TTC549 (cell line): Measurements from ENCODE around the gene DCUN1D3.
"Not testable (repeated sequence)": the region's sequence is repeated elsewhere in the genome, so short reads cannot be mapped to it uniquely, and the experiment has no call there.

Experiments used
- FAIRE-seq: peaks from 2 replicates; lab custom pipeline; 2012; peaks lifted over from hg19 to GRCh38; lab: Jason Lieb, UNC

Gene DCUN1D3

GRCh38 chr16:20862162-20862960 is 37.8 kb downstream of the DCUN1D3 start:
- no peak for FAIRE-seq

DNA sequence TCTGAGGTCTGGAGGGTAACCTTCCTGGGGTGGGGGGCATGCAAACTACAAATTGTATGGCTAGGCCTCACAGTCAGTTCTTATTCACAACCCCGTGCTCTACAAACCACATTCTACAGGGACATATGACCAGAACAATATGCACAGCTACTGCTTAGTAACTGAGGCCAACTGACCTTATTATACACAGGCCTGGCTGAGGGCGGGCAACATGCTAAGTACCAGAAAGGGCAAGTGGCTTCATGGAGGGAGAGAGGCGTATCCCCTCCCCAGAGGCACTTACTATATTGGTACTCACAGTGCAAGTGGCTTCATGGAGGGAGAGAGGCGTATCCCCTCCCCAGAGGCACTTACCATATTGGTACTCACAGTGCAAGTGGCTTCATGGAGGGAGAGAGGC is 39.2 kb downstream of the DCUN1D3 start:
- not testable (repeated sequence) for FAIRE-seq

DNA sequence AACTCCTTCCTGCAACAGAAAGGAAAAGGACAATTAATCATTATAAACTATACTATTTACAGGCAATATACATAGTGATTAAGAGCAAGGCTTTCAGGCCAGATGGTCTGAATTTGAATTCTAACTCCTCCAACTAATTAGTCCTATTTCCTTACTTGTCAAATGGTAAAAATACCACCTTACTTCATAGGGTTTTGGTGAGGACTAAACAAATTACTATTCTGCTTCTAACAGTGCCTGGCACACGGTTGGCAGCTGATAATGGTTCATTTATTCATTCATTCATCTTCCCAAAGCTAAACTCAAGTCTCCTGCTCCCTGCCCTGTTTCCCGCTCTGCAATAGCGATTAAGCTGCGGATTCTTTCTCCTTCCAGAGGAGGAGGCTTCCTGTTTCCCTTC is 39.8 kb downstream of the DCUN1D3 start:
- no peak for FAIRE-seq

DNA sequence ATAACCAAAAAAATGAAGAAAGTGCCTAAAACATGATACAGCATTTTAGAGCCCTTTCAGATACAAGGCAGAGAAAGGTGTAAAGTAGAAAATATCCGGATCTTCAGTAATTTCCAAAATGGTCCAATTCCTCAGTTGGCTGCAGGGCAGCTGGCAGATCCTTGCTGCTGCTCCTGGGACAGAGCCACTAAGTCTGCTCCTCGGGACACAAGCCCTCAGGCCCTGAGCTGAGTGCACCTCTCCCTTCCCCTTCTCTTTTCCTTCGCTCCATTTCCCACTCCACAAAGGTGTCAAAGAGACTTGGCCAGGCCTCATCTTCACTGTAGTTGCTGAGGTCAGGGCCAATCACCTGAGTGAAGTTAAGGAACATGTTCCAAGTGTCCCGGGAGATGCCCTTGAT is 40.5 kb downstream of the DCUN1D3 start:
- FAIRE-seq, result no peak

DNA sequence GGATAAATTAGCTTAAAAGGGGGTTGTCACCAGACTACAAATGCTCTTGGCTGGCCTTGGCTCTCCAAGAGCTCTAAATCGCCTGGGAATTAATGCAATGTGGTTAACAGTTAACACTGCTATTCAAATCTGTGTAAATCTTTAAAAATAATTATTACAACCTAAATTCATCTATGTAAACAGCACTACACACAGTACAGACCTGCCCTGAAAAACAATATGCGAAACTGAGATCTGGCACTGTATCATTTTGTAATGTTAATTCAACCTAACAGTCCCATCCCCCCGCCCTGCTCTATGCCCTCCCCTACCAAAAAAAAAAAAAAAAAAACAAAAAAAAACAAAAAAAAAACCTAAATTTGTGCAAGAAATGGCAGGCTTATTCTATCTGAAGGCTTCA is 40.9 kb downstream of the DCUN1D3 start:
- no peak for FAIRE-seq

DNA sequence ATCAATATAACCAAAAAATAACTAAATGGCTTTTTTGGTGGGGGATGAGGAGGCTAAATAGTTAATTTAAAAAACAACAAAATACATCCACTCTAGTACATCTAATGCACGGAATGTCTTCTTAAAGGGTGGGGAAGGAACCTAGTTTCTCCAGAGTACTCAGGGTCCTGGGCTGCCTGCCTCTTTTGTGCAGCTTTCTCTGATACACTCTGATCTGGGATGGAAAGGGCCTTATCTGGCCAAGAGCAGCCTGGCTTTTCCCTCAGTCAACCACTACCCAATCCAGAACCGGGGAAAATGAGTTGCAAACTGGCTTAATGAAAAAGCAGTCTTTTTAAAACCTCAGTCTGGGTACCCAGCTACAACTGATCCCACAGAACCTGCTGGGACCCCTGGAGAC is 42.9 kb downstream of the DCUN1D3 start:
- no peak for FAIRE-seq

DNA sequence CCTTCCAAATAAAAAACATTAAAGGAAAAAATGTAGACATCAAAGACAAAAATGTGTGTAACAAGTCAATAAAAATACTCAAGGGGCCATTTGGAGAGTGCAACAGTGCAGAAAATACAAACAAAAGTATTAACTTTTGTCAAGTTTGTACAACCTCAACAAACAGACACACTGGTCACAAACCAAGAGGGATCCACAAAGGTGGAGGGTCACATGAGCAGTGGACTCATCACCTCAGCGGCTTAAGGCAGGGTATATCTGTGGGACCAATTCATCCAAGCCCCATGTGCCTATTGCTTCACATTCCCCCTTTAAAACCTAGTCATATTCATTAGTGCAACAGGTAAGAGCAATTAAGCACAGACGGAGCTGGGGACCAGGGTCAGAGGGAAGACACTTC is 45.2 kb downstream of the DCUN1D3 start:
- FAIRE-seq, result no peak

DNA sequence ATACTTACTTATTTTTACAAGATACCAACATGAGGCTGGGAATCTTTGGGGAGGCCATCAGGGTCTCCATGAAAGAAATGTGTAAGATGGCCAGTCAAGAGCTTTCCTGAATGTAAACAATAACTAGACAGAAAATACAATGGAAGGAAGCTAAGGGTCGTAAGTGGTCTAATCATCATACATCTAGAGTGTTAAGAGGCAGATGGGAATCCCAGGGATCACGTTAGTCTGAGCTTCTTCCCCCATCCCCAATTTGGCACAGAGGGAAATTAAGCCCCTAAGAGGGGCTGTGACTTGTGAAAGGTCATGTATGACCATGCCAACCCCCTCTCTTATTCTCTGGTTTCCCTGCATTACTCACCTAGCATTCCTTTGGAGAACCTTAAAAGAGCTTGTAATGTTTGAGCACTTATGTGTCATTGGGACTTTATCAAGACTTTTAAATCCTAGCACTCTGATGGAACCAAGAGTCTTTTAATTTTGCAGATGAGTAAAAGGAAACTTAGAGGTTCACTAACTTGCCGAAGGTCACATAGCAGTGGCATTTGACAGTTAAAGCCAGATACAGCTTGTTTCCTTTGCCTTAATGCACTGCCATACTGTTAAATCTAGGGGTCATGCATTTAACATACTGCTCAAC is 46.1 kb downstream of the DCUN1D3 start:
- no peak for FAIRE-seq

GRCh38 chr16:20853143-20853542 is 47.0 kb downstream of the DCUN1D3 start:
- no peak for FAIRE-seq

DNA sequence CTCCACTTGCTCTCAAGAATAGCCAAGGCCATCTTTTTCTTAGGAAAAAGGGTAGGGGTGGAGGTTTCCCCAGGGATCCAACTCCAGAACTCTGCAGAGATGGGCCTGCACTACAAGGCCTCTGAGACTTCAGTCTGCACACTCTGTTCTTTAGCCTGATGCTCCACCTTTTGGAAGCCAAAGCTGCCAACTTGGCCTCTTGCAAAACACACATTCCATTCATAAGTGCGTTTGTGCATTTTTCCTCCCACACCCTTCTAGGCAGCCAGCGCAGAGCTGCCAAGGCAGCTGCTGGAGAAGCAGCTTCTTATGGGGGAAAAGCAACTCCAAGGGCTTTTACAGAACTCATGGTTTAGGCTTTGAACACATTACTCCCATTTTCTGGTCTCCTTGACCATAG is 48.6 kb downstream of the DCUN1D3 start:
- no peak for FAIRE-seq

DNA sequence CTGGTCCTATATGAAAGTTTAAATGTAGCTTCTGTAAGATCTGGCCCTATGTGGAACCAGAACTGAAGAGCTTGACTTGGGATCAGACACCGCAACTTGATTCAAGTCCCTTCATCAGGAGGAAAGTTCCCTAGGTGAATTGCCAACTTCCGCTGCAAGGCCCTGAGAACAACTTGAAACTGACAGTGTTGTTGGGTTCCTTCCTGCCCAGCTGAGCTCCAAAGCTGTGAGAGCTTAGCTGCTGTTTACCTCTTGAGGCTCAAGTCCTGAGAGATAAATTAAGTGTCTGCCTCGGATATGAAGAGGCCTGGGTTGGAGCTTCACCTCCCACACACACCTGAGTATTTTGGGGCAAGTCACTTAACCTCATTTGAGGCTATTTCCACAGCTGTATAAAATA is 49.2 kb downstream of the DCUN1D3 start:
- FAIRE-seq, result no peak

GRCh38 chr16:20849589-20850390 is 50.4 kb downstream of the DCUN1D3 start:
- FAIRE-seq, result peak; percentile 54

DNA sequence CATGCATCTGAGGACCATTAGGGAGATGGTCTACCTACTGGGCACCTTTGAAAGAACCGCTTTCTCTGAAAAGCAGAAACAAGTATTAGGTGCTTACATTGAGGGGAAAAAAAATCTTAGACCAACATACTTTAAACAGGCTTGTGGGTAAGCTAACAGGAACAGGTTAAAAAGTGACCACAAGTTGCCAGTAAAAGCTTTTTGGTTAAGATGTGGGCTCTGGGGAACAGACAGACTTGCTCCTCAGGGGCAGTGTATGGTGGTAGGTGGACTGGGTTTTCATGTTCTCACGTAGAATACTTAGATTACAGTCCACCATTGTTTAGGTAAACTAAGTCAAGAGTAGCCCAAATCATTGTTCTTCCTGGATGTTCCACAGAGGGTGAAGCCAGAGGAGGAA is 52.6 kb downstream of the DCUN1D3 start:
- no peak for FAIRE-seq

DNA sequence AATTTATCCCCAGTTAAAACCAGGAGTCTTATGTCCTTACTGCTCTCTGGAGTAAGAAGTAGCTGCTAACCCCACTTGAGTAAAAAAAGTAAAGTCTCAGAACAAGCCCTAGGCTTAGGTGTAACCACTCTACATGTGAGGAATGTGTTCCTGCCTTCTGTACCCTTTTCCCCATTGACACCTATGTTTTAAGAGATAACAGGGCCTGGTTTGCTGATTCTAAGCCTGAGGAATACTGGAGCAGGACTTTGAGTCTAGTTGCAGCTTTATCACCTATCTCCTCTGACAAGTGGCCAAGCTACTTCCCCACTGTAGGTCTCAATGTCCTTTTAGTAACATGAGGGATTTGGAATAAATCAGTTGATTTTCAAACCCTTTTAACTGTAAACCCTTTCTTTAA is 53.6 kb downstream of the DCUN1D3 start:
- FAIRE-seq, result no peak

DNA sequence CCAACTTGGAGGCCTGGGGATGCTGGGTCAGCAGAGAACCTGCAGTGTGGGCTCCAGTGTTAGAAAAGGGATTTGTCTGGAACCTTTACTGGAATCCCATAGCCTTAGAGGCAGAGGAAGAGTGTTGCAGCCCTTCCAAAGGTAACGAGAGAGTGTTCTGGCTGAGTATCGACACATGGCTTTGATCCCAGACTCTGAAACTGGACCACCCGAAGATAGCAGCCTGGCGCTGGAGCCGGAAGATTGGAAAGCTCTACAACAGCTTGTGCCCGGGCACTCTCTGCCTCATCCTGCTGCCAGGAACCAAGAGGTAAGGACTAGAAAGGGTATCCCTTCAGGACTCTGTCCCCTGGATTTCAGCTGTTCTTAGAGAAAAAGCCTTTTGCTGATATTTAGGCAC is 54.1 kb downstream of the DCUN1D3 start:
- no peak for FAIRE-seq

GRCh38 chr16:20844588-20844987 is 55.6 kb downstream of the DCUN1D3 start:
- FAIRE-seq, result no peak

GRCh38 chr16:20844054-20844453 is 56.1 kb downstream of the DCUN1D3 start:
- FAIRE-seq, result no peak

- no peak for FAIRE-seq
Observed at GRCh38 chr16:20839504-20839903, 60.7 kb downstream of the DCUN1D3 start.

DNA sequence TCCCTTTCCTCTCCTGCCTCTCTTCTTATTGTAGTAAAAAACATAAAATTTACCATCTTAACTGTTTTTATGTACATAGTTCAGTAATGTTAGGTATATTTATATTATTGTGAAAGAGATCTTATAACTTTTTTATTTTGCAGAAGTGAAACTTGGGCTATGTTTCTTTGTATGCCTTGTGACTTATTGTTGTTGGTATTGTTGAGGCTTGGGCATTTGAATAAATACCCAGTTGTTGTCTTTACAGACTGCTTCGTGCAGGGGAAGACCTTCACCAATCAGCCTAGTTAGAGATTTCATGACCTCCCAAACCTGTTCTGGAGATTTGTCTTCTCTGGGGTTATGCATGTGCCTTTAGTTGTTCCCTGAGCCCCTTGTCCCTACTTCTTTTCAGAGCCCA is 61.9 kb downstream of the DCUN1D3 start:
- FAIRE-seq, result no peak

GRCh38 chr16:20833086-20833485 is 67.1 kb downstream of the DCUN1D3 start:
- FAIRE-seq, result no peak

- no peak for FAIRE-seq
Observed at GRCh38 chr16:20830372-20830771, 69.8 kb downstream of the DCUN1D3 start.

DNA sequence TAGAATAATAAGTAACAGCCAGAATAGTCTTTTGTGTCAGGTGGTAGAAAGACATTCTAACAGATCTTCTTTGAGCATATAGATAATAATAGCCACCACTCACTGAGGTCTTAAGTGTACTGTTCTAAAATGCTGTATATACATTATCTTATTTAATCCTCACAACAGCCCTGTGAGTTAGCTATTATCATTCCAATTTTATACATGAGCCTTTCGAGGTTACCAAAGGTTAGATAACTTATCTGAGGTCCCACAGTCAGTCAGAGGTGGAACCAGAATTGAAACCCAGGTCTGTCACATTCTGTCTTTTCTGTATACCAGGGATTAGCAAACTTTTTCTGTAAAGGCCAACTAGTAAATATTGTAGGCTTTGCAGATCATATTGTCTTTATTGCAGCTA is 70.6 kb downstream of the DCUN1D3 start:
- no peak for FAIRE-seq

- no peak for FAIRE-seq
Observed at GRCh38 chr16:20826039-20826566, 74.1 kb downstream of the DCUN1D3 start.
